SK-N-DZ (cell line): ENCODE data around the gene GPHN.

Experiments used
- DNase-seq: peaks from one replicate; pipeline ENCODE4 v3.0.0-alpha.2; 2015; ENCODE audit warnings: low spot score

GPHN gene

DNA sequence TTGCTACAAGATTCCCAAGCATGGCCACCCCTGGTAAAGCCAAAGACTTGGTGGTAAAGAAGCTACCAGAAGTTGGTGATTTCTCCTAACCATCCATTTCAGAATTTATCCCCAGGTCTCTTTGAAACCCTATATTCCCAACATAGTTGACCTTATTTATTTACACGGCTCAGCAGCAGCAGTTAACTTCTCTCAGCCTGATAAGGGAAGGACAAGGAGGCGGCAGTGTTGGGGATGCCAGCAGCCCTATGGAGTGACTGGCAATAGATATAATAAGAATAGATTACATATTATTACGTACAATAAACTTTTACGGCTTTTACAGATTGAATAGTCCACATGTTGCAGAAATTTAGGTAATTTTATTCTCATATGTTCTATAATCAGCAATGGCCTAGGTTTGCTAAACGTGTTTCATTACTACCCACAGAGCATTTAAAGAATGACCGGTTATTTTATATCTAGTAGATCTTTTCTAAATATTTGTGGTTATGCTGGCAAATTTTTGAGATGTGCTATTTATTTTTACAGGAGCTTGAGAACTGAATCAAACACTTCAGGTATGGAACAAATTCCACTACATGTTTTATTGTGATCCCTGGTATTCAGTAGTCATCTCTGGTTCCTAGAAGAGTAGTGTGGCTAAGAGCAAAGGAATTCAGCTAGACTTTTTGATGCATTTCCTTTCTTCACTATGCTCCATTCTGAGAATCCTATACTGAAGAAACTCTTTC is 713.5 kb downstream of the GPHN start:
- DNase-seq, result no peak

DNA sequence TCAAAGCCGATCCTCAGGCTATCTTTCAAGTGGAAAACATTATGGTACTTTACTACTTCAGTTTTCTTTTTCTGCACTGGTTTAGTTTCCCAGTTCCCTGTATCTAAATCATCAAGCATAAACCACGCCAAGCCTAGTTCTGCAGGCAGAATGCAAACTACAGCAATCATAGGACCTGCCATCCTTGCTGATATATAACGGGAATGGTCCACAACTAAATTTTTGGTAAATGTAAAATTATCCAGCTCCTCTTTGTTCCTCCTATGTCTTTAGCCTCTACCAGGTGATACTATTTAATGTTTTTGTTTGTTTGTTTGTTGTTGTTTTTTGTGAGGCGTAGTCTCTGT is 714.0 kb downstream of the GPHN start:
- no peak for DNase-seq

DNA sequence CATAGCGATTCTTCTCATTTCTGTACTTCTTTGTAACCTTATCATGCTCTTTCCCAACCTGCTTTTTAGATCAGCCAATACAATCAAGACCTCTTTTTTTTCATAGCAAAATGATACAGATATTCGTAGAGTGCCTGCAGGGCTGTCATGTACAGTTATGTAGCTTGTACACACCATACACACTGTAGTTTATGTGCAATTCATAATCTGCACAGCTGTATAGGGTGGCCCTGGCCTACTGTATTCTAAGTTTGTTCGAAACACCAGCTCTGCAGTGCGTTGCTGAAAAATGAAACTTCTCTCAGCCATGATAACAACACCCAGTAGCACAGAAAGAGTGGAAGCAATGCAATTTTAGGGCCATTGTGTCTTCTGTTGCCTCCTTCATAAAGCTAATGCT is 717.6 kb downstream of the GPHN start:
- DNase-seq, result no peak

DNA sequence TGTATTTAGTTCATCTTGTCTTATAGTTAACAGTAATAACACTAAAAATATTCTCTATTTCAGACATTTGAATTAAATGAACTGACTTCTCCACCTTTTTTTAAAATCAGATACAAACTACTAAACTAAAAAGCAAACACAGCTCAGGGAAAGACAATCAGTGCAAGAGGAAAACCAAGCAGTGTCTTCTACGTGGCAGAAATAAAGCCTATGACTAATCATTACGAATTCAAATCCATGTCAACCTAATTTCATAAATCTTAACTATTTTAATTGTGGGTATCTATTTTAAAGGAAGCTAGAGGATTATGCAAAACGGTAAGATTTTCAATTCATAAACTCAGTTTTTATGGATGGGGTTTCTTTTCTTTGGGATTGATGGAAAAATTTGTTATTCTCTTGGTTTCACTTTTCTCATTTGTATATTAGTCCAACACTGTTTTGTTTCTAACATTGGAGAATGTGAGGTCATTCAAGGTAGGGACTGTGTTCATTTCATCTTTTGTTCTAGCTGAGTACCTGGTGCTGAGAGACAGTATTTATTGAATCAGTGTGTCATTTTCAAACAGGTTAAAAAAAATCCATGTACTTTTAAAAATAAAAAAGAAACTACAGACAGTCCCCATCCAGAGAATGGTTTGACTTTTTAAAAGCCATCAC is 720.5 kb downstream of the GPHN start:
- no peak for DNase-seq
